ENCODE measurements around the gene DPEP1. TPM values are rescaled to one million over a fixed set of nuclear protein-coding genes. Genes with fewer than 3 reads are reported as not detected.
A peak's percentile ranks its signal among the peaks of the same experiment; 100 is the strongest.
"Not testable (repeated sequence)": the region's sequence is repeated elsewhere in the genome, so short reads cannot be mapped to it uniquely, and the experiment has no call there.

DPEP1 gene
- polyA plus RNA-seq (ENCODE audit: insufficient read length), result 29.0 TPM
- long read RNA-seq, donor 1, partial matches to known transcripts, result 22 of 35 reads
- long read RNA-seq, donor 1, other reads (novel, unspliced or antisense), result 6 of 35 reads
- long read RNA-seq, donor 2, partial matches to known transcripts, result 17 of 32 reads
- long read RNA-seq, donor 2, other reads (novel, unspliced or antisense), result 7 of 32 reads
- long read RNA-seq, donor 3, partial matches to known transcripts, result 14 of 16 reads
- long read RNA-seq, donor 3, other reads (novel, unspliced or antisense), result 0 of 16 reads
- long read RNA-seq, donor 4, partial matches to known transcripts, result 5 of 5 reads
- long read RNA-seq, donor 4, other reads (novel, unspliced or antisense), result 0 of 5 reads
- long read RNA-seq, donor 5, partial matches to known transcripts, result 29 of 48 reads
- long read RNA-seq, donor 5, other reads (novel, unspliced or antisense), result 12 of 48 reads
- long read RNA-seq, donor 6, partial matches to known transcripts, result 17 of 22 reads
- long read RNA-seq, donor 6, other reads (novel, unspliced or antisense), result 0 of 22 reads
- long read RNA-seq, donor 7, partial matches to known transcripts, result 13 of 29 reads
- long read RNA-seq, donor 7, other reads (novel, unspliced or antisense), result 13 of 29 reads
- long read RNA-seq, donor 8, partial matches to known transcripts, result 0 of 3 reads
- long read RNA-seq, donor 8, other reads (novel, unspliced or antisense), result 0 of 3 reads

- DNase-seq, result peak; percentile 60
These were observed at the start of gene DPEP1 for GRCh38 chr16:89613231-89613953. DPEP1 (plus strand) TSS chr16:89613642; CDS start chr16:89630411, 16,769 bp downstream.

GRCh38 chr16:89564476-89565255 is 48.8 kb upstream of the DPEP1 start:
- DNase-seq, result no peak

- DNase-seq, result no peak
These were observed 48.3 kb upstream of the DPEP1 start for GRCh38 chr16:89565256-89565505.

GRCh38 chr16:89565506-89566372 is 47.7 kb upstream of the DPEP1 start:
- DNase-seq, result no peak

GRCh38 chr16:89567656-89568594 is 45.5 kb upstream of the DPEP1 start:
- DNase-seq, result no peak

GRCh38 chr16:89569506-89570341 is 43.7 kb upstream of the DPEP1 start:
- no peak for DNase-seq

- DNase-seq, result no peak
These were observed 43.0 kb upstream of the DPEP1 start for GRCh38 chr16:89570342-89570923.

GRCh38 chr16:89570983-89571598 is 42.4 kb upstream of the DPEP1 start:
- DNase-seq, result not testable (repeated sequence)

- no peak for DNase-seq
These were observed 41.8 kb upstream of the DPEP1 start for GRCh38 chr16:89571636-89572035.

GRCh38 chr16:89572073-89572484 is 41.4 kb upstream of the DPEP1 start:
- no peak for DNase-seq

- no peak for DNase-seq
These were observed 40.8 kb upstream of the DPEP1 start for GRCh38 chr16:89572485-89573205.

GRCh38 chr16:89573826-89574680 is 39.4 kb upstream of the DPEP1 start:
- DNase-seq, result no peak

GRCh38 chr16:89574681-89575246 is 38.7 kb upstream of the DPEP1 start:
- no peak for DNase-seq

GRCh38 chr16:89575247-89576152 is 37.9 kb upstream of the DPEP1 start, which contains the start of gene CPNE7:
CPNE7 (plus strand) TSS chr16:89575758; CDS start chr16:89575898, 140 bp downstream.
- DNase-seq, result no peak
